Stimulated activated CD8-positive, alpha-beta memory T cell treated with anti-CD3 and anti-CD28 coated beads, Interleukin-4, amount 100 ng/mL, for 4 hours (primary cell): Measurements from ENCODE around the gene EXOC4.
"Not testable (repeated sequence)": the region's sequence is repeated elsewhere in the genome, so short reads cannot be mapped to it uniquely, and the experiment has no call there.

ENCODE experiments used
- DNase-seq, 2 donors: peaks; one replicate each; pipeline ENCODE4 v3.0.0-alpha.2; 2020; ENCODE audit warnings: low read depth in 2 of 2, low spot score in 1 of 2

Gene EXOC4

DNA sequence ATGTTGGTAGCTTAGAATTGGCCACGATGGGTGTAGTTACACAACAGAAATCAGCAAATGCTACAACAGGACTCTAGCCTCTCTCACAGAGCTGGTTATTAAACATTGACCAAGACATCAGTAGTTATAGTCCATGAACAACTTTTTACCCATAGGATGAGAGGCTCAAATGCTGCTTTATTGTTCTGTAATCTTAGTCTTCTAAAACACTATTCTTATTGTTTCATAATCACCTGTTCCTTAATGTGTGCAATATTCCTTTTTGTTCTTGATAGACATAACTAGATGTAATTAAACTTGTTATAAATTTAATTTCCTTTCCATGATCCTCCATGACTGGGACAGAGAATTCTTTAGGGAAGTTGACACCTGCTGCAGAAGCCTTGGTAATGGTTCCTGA, 356.9 kb downstream of the EXOC4 start:
- DNase-seq = no peak

DNA sequence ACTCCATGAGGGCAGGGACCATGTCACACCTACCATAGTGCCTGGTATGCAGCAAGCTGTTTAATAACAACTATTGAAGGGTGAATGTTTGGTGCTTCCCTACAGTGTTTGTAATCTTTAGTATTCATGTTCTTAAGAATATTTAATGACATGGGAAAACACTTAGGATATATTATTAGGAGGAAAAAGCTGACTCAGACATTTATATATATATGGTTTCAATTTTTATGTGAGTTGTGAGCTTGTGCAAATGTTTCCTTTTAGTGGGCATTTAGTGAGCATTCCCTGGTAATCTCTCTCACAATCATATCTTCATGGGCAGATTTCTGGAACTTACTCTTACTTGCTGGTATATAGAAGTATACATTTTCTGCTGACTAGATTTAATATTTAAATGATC, 359.1 kb downstream of the EXOC4 start:
- no peak for DNase-seq

DNA sequence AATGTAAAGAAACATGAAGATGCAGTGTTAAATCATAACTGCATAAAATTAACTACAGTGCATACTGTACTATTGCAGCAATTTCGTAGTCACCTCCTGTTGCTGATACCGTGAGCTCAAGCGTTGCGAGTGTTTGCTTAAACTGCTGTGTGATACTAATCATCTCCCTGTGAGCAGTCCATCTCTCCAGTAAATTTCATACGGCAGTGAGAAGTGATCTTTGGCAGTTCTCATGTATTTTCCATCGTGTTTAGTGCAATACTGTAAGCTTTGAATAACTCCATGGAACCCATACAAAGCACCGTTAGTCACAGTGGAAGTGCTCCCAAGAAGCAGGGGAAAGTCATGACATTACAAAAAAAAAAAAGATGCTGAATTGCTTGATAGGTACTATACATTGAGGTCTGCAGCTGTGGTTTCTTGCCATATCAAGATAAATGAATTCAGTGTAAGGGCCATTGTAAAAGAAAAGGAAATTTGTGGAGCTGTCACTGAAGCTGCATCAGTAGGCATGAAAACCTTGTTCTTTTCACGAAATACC, 360.4 kb downstream of the EXOC4 start:
- DNase-seq = no peak

DNA sequence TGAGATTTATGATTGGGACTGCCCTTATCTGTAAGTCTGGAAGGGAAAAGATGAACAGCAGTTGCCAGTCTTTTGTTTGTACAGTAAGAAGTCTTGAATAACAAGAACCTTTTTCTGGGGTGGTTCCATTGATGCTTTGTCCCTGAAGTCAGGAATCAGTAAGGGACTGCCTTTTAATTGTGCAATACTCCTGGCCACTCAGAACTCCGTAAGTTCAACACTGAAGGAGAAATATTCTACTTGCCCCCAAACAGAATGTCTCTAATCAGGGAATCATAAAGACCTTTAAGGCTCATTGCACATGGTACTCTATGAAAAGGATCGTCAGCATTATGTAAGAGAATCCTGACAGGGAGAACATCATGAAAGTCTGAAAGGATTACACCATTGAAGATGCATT, 361.4 kb downstream of the EXOC4 start:
- no peak for DNase-seq

DNA sequence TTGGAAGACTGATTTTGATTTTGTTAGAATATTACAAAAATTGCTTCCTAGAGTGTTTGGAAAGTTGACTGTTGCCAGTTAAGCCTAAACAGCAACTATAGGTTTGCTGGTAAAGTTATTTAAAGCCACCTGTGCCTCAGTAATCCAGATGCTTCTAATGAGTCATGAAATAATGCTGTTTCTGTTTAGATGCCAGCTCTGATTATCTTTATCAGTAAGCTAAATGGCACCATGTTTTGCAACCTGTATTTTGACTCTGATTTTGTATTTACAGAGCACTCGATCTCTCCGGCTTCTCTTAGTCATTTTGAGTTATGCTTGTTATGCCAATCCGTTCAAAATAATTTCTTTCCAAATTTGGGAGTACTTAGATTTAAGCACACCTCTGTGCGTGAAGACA, 366.1 kb downstream of the EXOC4 start:
- no peak for DNase-seq

DNA sequence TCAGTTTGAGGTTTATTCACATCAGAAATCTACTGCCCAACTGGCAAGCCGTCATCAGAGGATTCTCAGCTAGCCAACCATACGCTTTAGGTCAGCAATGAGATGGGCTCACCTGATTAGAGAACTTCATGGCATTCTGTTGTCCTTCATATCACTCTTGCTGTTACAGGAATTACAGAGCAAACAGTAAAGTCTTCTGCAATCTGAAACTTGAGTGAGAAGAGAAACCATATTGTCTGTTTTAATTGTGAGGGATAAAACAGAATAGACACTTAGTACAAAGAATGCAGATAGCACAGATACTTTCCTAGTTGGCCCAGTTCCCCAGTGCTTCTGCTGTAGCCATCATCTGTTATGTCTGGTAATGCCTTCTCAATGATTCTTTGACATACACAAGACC, 366.6 kb downstream of the EXOC4 start:
- DNase-seq = no peak

DNA sequence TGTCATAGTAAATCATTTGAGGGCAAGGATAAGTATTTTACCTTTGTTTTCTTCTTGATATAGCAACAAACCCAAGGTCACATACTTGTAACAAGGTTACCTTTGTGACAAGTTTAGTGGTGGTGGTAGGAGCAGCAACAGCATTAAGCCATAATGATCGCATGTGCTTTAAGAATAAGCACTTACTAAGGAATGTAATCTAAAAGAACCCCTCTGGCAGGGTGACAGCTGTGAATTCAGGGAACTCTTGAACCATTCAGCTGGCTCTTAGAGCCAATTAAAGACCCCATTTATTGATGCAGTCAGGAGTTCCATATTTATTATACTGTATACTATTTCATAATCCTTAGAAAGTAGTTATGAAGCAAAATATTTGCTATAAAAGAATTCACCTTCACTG, 370.8 kb downstream of the EXOC4 start:
- no peak for DNase-seq

DNA sequence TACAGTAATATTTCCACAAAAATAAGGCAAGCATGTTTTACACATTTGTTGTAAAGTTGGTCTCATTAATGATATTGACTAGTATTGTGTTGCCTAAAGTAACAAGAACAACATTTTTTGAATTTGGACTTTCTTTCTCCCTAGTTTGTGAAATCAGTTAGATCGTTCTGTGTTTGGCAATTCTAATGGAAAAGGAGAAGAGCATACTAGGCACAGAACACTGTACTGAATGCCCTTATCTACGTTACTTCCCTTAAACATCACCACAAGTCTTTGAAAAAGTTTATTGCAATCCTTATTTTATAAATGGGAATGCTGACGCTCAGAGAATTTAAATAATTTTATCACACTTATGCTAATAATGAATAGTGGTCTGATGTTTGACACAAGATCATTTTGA, 372.2 kb downstream of the EXOC4 start:
- DNase-seq = no peak

DNA sequence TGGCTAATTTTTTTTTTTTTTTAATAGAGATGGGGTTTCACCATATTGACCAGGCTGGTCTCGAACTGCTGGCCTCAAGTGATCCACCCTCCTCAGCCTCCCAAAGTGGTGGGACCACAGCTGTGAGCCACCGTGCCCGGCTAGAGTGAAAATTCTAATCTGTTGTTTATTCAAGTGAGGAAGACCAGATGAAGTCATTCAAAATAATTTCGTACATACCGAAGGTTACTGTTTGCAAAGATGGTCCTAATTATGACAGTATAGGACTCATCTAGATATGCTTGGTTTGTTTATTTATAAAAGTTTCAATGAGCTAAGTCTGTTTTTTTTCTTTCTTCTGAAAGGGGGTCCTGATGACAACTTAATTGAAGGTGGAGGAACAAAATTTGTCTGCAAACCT, 376.8 kb downstream of the EXOC4 start:
- no peak for DNase-seq

DNA sequence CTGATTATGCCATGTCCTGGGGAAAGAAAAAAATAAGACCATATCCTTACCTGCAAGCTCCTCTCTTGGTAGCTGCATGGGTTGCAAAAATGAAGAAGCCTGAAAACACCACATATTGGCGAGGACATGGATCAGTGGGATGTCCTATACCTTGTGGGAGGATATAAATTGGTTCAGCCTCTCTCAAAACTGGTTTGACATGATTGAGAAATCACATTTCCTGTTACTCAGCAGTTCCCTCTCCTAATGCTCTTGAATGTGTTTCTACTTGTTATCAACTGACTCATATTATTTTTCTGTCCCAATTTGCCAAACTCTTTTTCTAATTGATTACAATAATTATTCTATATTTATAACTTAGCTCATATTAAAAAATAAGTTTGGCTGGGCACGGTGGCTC, 380.2 kb downstream of the EXOC4 start:
- no peak for DNase-seq

DNA sequence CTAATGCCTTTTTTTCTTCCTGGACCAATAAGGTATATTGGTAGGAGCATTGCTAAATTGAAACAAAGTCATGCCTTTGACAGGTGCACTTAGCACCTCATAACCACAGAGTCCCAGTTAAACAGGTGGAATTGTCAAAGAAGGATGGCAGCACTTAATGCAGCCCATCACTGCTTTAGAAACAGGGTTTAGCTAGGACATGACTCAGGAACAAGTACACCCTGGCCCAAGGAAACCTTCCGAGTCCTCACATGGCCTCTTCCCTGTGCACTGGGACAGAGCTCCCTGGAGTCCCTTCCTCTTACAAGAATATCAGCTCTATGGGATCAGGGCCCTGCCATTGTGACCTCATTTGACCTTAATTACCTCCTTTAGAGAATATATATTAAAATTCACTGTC, 382.7 kb downstream of the EXOC4 start:
- DNase-seq = no peak

DNA sequence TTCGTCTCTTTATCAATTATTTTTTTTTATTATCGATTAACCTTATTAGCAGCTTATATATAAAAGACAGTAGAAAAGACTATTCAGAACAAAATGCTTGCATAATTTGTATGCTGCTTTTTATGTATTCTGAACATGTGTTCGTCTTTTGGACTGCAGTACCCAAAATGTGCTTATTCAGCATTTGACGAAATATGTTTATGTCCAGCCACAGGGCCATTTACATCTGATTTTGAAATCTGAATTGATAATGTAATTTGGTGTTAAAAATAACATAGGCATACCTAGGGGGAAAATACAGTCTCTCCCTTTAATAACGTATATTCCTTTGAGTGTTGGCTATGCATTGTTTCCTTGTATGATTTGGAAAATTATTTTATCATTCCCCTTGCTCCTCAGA, 386.0 kb downstream of the EXOC4 start:
- no peak for DNase-seq

DNA sequence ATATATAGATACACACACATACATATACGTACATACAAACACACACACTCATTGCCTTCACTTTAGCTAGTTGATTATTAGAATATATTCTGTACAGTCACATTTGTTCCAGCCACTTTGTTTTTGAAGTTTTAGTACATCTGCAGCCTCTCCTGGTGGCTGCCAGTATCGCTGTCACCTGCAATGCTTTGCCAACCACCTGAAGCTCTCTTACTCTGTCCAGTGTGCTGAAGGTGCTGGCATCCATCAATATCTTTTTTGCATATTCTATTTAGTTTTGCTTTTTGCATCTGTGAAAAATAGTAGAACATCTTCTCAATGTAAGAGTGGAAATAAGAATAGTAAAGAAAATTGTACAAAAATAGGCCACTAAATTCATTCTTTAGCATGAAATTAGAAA, 388.6 kb downstream of the EXOC4 start:
- DNase-seq = no peak

DNA sequence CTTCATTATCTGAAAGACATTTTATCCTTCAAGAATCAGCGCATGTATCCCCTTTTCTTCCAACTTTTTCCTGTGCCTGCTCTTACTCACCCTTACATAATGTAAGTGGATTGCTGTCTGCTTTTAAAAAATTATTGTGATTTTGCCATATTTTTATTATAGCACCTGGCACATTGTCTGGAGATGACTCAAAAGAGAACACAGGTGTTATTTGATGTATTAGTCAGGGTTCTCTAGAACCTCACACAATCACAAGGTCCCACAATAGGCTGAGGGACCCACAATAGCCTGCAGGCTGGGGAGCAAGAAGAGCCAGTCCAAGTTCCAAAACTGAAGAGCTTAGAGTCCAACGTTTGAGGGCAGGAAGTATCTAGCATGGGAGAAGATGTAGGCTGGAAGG, 390.0 kb downstream of the EXOC4 start:
- DNase-seq = no peak

DNA sequence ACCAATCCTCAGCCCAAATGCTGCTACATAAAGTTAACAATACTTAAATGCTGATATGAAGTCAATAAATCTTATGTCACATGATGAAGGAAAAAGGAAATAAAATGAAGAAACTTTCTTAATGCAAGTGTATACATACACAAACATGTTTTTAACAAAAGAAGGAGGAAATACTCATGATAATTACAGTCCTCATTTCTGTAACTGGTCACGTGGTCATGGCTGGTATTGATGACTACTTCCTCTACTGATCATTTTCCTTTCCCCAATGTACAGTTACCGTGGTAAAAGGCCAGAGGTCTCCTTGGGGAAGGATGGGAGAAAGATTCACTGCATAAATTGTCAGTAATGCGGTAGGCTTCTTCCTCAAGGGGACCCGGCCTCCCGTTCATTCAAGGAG, 390.8 kb downstream of the EXOC4 start:
- not testable (repeated sequence) for DNase-seq

DNA sequence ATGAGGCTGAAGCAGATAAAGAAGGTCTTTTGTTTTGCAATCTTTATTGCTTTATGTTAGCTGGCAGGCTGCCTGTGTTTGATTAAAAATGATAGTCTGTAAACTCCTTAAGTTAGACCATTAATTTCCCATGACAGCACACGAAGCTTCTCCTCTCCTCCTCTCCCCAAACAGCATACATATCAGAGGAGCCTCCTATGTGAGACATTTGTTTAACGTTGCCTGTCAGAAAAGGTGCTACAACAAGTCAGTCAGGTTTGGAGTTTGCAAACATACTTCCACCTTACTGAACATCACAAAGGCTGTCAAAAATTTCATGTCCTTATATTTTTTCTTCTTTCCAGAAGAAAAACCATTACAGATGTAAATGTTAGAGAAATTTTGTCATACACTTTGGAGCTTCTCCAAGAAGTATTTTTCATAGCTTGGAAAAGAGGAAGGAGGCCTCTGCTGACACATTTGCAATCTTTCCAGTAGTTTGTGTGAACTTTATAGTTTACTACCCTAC, 393.1 kb downstream of the EXOC4 start:
- DNase-seq = no peak

DNA sequence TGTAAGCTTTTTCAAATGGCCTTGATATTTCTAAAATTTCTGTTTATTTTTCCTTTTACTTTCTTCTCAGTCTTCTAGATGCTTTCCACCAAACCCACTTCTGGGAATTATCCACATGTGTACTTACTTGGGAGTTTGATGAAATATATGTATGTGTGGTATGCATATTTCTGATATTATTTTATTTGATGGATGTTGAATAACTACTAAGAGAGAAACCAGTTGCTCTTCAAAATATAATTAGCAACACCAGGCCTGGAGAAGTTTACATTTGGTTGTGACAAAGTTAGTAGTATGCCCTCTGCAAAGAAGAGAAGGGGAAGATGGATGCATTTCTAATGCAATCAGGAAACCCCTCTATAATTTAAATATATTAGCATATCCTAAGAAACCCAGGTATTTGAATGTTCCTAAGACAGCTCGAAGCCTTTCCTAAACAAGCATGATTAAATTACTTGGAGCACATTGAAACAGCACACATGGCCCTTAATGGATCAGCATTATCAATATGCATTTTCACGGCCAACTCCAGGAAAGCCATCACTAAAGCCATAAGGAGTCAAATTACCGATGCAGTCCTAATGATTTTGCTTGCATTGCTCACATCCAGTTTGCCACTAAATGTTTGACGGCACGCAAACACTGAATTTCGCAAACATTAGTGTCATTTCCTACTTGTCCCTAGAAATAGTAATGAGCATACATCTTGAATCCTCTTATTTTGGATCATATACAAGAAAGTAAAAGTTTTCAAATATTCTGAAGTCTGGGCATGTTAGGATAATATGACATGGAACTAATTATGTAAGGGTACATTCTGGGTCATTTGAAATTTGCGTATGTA, 393.8 kb downstream of the EXOC4 start:
- no peak for DNase-seq

DNA sequence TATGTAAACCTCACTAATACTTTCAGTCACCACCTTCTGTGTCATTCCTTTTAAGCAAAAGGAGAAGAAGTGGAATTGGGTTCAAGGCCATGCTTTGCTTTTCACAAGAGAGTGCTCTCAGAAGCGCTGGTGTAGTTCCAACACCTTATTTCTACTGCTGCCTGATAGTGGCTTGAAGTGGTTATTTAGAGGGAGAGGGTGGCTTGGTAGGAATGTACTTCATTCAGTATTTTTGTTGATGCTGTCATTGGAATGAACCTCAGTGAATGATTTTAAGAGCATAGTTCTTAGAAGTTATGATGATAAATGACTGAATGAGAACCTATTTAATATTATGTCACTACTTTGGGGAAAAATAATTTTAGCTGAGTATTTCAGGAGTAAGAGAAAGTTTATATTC, 396.7 kb downstream of the EXOC4 start:
- DNase-seq = no peak

DNA sequence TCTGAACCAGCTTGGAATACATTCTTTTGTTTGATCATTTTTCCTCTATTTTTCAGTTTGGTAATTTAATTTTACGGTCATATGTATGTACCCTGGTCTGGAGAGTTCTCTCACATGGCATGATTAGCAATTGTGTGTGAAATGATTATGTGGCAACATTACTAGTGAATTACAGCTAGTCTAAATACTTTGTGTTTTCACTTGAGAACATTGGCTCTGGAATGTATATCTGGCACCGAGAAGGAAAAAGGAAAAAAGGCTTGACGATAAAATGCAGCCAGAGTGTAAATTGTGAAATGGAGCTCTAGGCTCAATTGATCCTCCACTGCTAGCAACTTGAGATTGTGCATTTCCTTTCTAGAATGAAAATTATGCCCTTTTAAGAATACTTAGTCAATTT, 397.2 kb downstream of the EXOC4 start:
- DNase-seq = no peak

DNA sequence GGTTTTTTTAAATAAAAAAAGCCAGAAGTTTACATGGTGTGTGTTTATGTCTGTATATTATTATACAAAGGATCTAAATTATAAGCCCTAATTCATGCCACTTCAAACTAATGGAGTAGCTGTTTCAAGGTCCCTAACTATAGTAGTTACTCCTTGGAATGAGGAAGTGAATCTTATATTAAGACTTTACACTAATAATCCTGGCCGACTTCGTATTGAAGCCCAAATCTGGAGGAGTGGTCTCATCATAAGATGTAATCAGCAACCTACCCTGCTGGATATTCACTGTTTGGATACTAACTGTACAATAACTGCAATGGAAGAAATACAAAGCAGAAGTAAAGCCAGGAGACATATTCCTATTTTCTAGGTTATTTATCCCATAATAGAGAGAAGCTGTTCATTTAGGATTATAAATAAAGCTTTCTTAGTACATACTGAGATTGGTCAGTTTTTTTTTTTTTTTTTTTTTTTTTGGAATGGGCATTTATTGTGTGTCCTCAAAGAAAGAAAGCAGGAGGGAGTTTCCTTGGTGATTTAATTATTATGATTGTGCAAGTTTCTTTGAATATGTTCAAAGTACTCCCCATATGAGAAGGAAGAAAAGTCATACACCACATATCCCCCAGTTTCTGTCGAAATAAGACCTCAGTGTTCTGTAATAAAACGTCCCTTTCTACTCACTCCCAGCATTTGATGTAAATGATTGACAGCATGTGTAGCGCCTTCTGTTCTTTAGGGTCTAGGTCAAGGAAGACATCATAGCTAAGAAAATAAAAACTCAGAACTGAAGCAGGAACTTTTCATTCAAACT, 397.8 kb downstream of the EXOC4 start:
- DNase-seq = no peak

DNA sequence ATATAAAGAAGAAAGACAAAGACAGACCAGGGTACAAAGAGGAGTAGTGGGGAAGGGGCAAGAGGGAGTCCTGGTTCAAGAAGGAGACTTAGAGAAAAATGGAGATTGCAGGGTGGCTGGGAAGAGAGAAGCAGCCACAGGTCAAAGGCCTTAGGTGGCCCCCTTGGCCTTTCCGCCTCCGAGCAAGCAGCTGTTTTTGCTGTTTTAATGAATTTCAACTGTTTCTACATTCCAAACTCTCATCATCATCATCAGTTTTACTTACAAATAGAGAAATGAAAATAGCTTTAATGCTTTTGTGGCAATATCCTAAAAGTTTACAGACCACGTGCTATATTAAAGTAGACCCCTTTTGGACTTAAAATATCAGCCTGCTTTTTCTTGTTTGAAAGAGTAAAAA, 399.7 kb downstream of the EXOC4 start:
- no peak for DNase-seq

DNA sequence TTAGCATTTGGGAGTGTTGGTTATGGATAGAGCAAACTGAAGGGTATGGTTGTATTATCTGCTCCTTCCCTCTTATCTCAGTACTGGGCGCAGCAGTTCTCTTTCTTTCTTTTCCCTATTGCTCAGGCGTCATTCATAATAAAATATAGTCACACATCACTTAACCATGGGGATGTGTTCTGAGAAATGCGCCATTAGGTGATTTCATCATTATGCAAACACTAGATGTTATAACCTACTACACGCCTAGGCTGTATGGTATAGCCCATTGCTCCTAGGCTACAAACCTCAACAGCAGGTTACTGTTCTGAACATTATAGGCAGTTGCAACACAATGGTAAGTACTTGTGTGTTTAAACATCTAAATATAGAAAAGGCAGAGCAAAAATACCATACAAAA, 401.7 kb downstream of the EXOC4 start:
- DNase-seq = no peak
